AG08395 (cell line): ENCODE results near the gene UBL4B.

Experiments used
- DNase-seq: peaks from one replicate; pipeline ENCODE4 v3.0.0; 2012; ENCODE audit warnings: mixed read lengths, low spot score

Gene UBL4B

GRCh38 chr1:110114784-110115183 is 2.5 kb downstream of the UBL4B start:
- DNase-seq: no peak

GRCh38 chr1:110118636-110119396 is 6.6 kb downstream of the UBL4B start:
- DNase-seq: peak; percentile 26

GRCh38 chr1:110119843-110120242 is 7.6 kb downstream of the UBL4B start:
- DNase-seq: no peak

GRCh38 chr1:110120960-110121561 is 8.8 kb downstream of the UBL4B start:
- no peak for DNase-seq

GRCh38 chr1:110123224-110123623 is 11.0 kb downstream of the UBL4B start:
- peak; percentile 65 for DNase-seq

- no peak for DNase-seq
These were observed 13.6 kb downstream of the UBL4B start for GRCh38 chr1:110125810-110126209.

GRCh38 chr1:110130113-110130591 is 17.9 kb downstream of the UBL4B start:
- DNase-seq: no peak

- no peak for DNase-seq
These were observed 18.7 kb downstream of the UBL4B start for GRCh38 chr1:110130989-110131388.

GRCh38 chr1:110132682-110133081 is 20.4 kb downstream of the UBL4B start:
- no peak for DNase-seq

- DNase-seq: peak; percentile 52
These were observed 21.2 kb downstream of the UBL4B start for GRCh38 chr1:110133436-110133835.

GRCh38 chr1:110134050-110134595 is 21.9 kb downstream of the UBL4B start:
- no peak for DNase-seq

GRCh38 chr1:110135246-110135645 is 23.0 kb downstream of the UBL4B start:
- no peak for DNase-seq

GRCh38 chr1:110135666-110136065 is 23.4 kb downstream of the UBL4B start:
- DNase-seq: no peak

GRCh38 chr1:110136911-110137310 is 24.7 kb downstream of the UBL4B start:
- no peak for DNase-seq

- DNase-seq: no peak
These were observed 26.7 kb downstream of the UBL4B start for GRCh38 chr1:110138956-110139355.

- no peak for DNase-seq
These were observed 32.1 kb downstream of the UBL4B start for GRCh38 chr1:110144366-110144765.

GRCh38 chr1:110148961-110149360 is 36.7 kb downstream of the UBL4B start:
- DNase-seq: no peak

- peak; percentile 77 for DNase-seq
These were observed 38.3 kb downstream of the UBL4B start, which contains the start of gene SLC6A17 for GRCh38 chr1:110150330-110151174. Gene SLC6A17 (plus strand): TSS chr1:110150494. CDS start chr1:110166930, 16,436 bp downstream.

GRCh38 chr1:110151175-110151669 is 39.0 kb downstream of the UBL4B start:
- no peak for DNase-seq

- DNase-seq: peak; percentile 82
These were observed 40.0 kb downstream of the UBL4B start for GRCh38 chr1:110152133-110152785.

GRCh38 chr1:110153407-110153950 is 41.2 kb downstream of the UBL4B start:
- no peak for DNase-seq
